Keratinocyte (primary cell): ENCODE measurements around the gene UBE2N.

Source experiments
- EZH2 ChIP-seq: IDR thresholded peaks from one replicate; pipeline ENCODE4 v1.6.1; 2012; ENCODE audit warnings: inconsistent platforms, mild to moderate bottlenecking, low read length, moderate library complexity
- TF ChIP-seq, protein P1 (sequence below), 3 experiments: IDR thresholded peaks in 1 of 3; conservative IDR thresholded peaks in 1 of 3; optimal IDR thresholded peaks in 1 of 3; 2 replicates in 2 of 3; 3 replicates in 1 of 3; pipeline versions ENCODE3 to v1.5.1; 2011; ENCODE audit warnings: low read length in 3 of 3, mild to moderate bottlenecking in 3 of 3, moderate library complexity in 2 of 3, control low read depth in 1 of 3, inconsistent platforms in 1 of 3; ENCODE audit not compliant: insufficient read depth in 2 of 3; ENCODE audit errors: extremely low read depth in 1 of 3

DNA sequence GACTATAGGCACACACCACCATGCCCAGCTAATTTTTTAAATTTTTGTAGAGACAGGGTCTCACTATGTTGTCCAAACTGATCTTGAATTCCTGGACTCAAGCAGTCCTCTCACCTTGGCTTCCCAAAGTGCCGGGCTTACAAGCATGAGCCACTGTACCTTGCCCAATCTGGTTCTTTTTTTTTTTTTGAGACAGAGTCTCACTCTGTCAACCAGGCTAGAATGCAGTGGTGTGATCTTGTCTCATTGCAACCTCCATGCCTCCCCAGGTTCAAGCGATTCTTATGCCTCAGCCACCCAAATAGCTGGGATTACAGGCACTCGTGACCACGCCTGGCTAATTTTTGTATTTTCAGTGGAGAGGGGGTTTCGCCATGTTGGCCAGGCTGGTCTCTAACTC is 41.0 kb upstream of the UBE2N start:
- TF ChIP-seq, protein P1, sequence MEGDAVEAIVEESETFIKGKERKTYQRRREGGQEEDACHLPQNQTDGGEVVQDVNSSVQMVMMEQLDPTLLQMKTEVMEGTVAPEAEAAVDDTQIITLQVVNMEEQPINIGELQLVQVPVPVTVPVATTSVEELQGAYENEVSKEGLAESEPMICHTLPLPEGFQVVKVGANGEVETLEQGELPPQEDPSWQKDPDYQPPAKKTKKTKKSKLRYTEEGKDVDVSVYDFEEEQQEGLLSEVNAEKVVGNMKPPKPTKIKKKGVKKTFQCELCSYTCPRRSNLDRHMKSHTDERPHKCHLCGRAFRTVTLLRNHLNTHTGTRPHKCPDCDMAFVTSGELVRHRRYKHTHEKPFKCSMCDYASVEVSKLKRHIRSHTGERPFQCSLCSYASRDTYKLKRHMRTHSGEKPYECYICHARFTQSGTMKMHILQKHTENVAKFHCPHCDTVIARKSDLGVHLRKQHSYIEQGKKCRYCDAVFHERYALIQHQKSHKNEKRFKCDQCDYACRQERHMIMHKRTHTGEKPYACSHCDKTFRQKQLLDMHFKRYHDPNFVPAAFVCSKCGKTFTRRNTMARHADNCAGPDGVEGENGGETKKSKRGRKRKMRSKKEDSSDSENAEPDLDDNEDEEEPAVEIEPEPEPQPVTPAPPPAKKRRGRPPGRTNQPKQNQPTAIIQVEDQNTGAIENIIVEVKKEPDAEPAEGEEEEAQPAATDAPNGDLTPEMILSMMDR (optimal IDR thresholded peaks at IDR 0.05 in 1 of 3, IDR thresholded peaks at IDR 0.05 in 1 of 3, conservative IDR thresholded peaks at IDR 0.05 in 1 of 3; ENCODE audit: extremely low read depth in 1 of 3, insufficient read depth in 2 of 3, low read length in 3 of 3): no peak
- no peak for TF ChIP-seq EZH2
